ENCODE measurements around the gene MPV17.

MPV17 gene

GRCh38 chr2:27313882-27314645 lies 8.8 kb downstream of the MPV17 start:
- Histone ChIP-seq H3K27ac (replicated peaks) (no peak overlapping the region), H3K27me3 (ENCODE audit: insufficient read depth, poor library complexity, severe bottlenecking) (no peaks in the 10 kb centered on the region), H3K4me3 (replicated peaks; ENCODE audit: insufficient read depth, low read length) (no peak overlapping the region)
- TF ChIP-seq REST (IDR thresholded peaks at IDR 0.05; ENCODE audit: insufficient replicate concordance, low read depth): no peak
- TF ChIP-seq, protein P1, sequence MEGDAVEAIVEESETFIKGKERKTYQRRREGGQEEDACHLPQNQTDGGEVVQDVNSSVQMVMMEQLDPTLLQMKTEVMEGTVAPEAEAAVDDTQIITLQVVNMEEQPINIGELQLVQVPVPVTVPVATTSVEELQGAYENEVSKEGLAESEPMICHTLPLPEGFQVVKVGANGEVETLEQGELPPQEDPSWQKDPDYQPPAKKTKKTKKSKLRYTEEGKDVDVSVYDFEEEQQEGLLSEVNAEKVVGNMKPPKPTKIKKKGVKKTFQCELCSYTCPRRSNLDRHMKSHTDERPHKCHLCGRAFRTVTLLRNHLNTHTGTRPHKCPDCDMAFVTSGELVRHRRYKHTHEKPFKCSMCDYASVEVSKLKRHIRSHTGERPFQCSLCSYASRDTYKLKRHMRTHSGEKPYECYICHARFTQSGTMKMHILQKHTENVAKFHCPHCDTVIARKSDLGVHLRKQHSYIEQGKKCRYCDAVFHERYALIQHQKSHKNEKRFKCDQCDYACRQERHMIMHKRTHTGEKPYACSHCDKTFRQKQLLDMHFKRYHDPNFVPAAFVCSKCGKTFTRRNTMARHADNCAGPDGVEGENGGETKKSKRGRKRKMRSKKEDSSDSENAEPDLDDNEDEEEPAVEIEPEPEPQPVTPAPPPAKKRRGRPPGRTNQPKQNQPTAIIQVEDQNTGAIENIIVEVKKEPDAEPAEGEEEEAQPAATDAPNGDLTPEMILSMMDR (IDR thresholded peaks at IDR 0.05; ENCODE audit: insufficient read depth, low read length): no peak
- no peak for DNase-seq (ENCODE audit: low read depth in 1 of 2, low spot score in 1 of 2)

- no peak overlapping the region for H3K27ac ChIP-seq (replicated peaks)
- no peak overlapping the region for H3K4me3 ChIP-seq (replicated peaks; ENCODE audit: insufficient read depth, low read length)
- no peak for TF ChIP-seq SPI1 (IDR thresholded peaks at IDR 0.05; ENCODE audit: borderline replicate concordance, low read depth)
- no peak for TF ChIP-seq GABPA (IDR thresholded peaks at IDR 0.05; ENCODE audit: low read depth)
- TF ChIP-seq, protein P1 (IDR thresholded peaks at IDR 0.05; ENCODE audit: insufficient read depth, low read length): no peak
- TF ChIP-seq REST (IDR thresholded peaks at IDR 0.05; ENCODE audit: insufficient replicate concordance, low read depth): no peak
- no peak for TF ChIP-seq POLR2AphosphoS5 (IDR thresholded peaks at IDR 0.05; ENCODE audit: low read depth)
- H3K27me3 ChIP-seq (ENCODE audit: insufficient read depth, poor library complexity, severe bottlenecking): peaks cover 2% of the 10 kb centered on the region
- no peak for DNase-seq (ENCODE audit: low read depth in 1 of 2, low spot score in 1 of 2)
Observed at GRCh38 chr2:27312152-27312551, 10.7 kb downstream of the MPV17 start.

DNA sequence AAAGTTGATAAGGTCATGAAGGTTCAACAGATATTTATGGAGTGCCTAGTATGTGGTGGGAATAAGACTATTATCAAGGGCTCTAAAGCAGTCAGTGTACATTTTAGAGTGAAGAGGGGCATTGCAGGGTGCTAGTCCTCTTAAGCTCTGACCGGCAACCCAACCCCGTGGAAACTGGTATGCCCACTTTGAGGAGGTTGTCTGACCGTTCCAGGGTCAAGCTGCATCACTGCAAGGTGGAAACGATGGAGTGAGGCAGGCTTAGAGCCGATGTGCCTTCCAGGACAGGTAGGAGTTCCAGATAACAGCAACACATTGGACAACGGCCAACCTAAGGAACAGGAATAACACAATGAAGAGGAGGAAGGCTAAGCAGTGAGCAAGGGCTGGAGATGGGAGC lies 13.2 kb downstream of the MPV17 start:
- no peak for DNase-seq (ENCODE audit: low read depth in 1 of 2, low spot score in 1 of 2)
- no peak for TF ChIP-seq GABPA (IDR thresholded peaks at IDR 0.05; ENCODE audit: low read depth)
- no peak for TF ChIP-seq POLR2AphosphoS5 (IDR thresholded peaks at IDR 0.05; ENCODE audit: low read depth)
- TF ChIP-seq REST (IDR thresholded peaks at IDR 0.05; ENCODE audit: insufficient replicate concordance, low read depth): no peak
- TF ChIP-seq SPI1 (IDR thresholded peaks at IDR 0.05; ENCODE audit: borderline replicate concordance, low read depth): no peak
- H3K27ac ChIP-seq (replicated peaks): no peak overlapping the region
- no peak overlapping the region for H3K4me3 ChIP-seq (replicated peaks; ENCODE audit: insufficient read depth, low read length)
- H3K27me3 ChIP-seq (ENCODE audit: insufficient read depth, poor library complexity, severe bottlenecking): peaks cover 12% of the 10 kb centered on the region

All from HL-60 (cell line).